ENCODE measurements around the gene TBC1D20. TPM values are rescaled to one million over a fixed set of nuclear protein-coding genes. Genes with fewer than 3 reads are reported as not detected.

TBC1D20 gene
- total RNA-seq, 1 experiment from 2014 or later = 32.3 TPM

- intact Hi-C loops (cut with micrococcal nuclease) = no loop called here
- BruUV-seq (replicated peaks) = no TSS peak
- ATAC-seq (no peak), DNase-seq (ENCODE audit: low read depth, low spot score) (no peak)
- Histone ChIP-seq H4K20me1 (ENCODE audit: insufficient read depth) (no peaks in the 10 kb centered on the region), H3K4me2 (ENCODE audit: low read length) (no peak overlapping the region), H3K79me2 (ENCODE audit: insufficient read depth, low read length) (peaks cover 6% of the 10 kb centered on the region; the same call in 1 of the 2 replicates), H2AFZ (ENCODE audit: low read depth, low read length, poor library complexity, severe bottlenecking) (no peak overlapping the region), H3K36me3 (ENCODE audit: control insufficient read depth in 1 of 2, insufficient read depth in 2 of 2, low read length in 2 of 2) (peaks cover 68 to 75% of the 10 kb centered on the region in 2 experiments), H3K9me2 (ENCODE audit: insufficient read depth) (no peaks in the 10 kb centered on the region), H3K9ac (ENCODE audit: low read length) (no peak overlapping the region), H3K27me3 (ENCODE audit: insufficient read depth, low read length) (no peaks in the 10 kb centered on the region), H3K9me3 (ENCODE audit: control insufficient read depth in 1 of 2, insufficient read depth in 1 of 2, low read depth in 1 of 2, low read length in 2 of 2) (no peaks in the 10 kb centered on the region), H3K27ac (ENCODE audit: low read depth, low read length) (no peak overlapping the region), H3K4me1 (ENCODE audit: control insufficient read depth in 1 of 2, insufficient read depth in 2 of 2, low read length in 2 of 2) (no peaks in the 10 kb centered on the region), H3K4me3 (replicated peaks in 1 of 2; ENCODE audit: low read depth in 1 of 2, low read length in 2 of 2) (no peak overlapping the region)
- ChIA-PET POLR2A (no interaction called here), CTCF (no interaction called here), RAD21 (ENCODE audit: low non-redundant PET in 1 of 2, low total read pairs in 2 of 2, uncharacterized antibody in 2 of 2, unreplicated experiment in 2 of 2) (no interaction called here)
- TF ChIP-seq RAD21 (IDR thresholded peaks at IDR 0.05; ENCODE audit: low read depth) (no peak), SRF (IDR thresholded peaks at IDR 0.05; ENCODE audit: low read depth) (no peak), MAX (IDR thresholded peaks at IDR 0.05) (no peak), SIN3A (IDR thresholded peaks at IDR 0.05; ENCODE audit: low read depth) (no peak), POLR2A (IDR thresholded peaks at IDR 0.05; ENCODE audit: borderline replicate concordance, extremely low read depth, insufficient read depth, insufficient read length) (no peak)
Observed at GRCh38 chr20:487655-488054, 25.3 kb upstream of the TBC1D20 start.

- ATAC-seq = no peak
- TF ChIP-seq REST (IDR thresholded peaks at IDR 0.05; ENCODE audit: low read depth) = no peak
- TF ChIP-seq MAX (IDR thresholded peaks at IDR 0.05) = no peak
- no peak for TF ChIP-seq CEBPB (IDR thresholded peaks at IDR 0.05; ENCODE audit: low read depth)
- no peak for TF ChIP-seq POLR2A (IDR thresholded peaks at IDR 0.05; ENCODE audit: borderline replicate concordance, extremely low read depth, insufficient read depth, insufficient read length)
- TF ChIP-seq ELF1 (IDR thresholded peaks at IDR 0.05; ENCODE audit: borderline replicate concordance, low read depth) = no peak
- H4K20me1 ChIP-seq (ENCODE audit: insufficient read depth) = no peaks in the 10 kb centered on the region
- H3K9me2 ChIP-seq (ENCODE audit: insufficient read depth) = no peaks in the 10 kb centered on the region
- H3K4me1 ChIP-seq (ENCODE audit: control insufficient read depth in 1 of 2, insufficient read depth in 2 of 2, low read length in 2 of 2) = no peaks in the 10 kb centered on the region
- H3K4me3 ChIP-seq (replicated peaks in 1 of 2; ENCODE audit: low read depth in 1 of 2, low read length in 2 of 2) = no peak overlapping the region
- peaks cover 67% of the 10 kb centered on the region in 2 experiments for H3K36me3 ChIP-seq (ENCODE audit: control insufficient read depth in 1 of 2, insufficient read depth in 2 of 2, low read length in 2 of 2)
- no peak overlapping the region for H3K4me2 ChIP-seq (ENCODE audit: low read length)
- no peaks in the 10 kb centered on the region; the same call in 1 of the 2 replicates for H3K79me2 ChIP-seq (ENCODE audit: insufficient read depth, low read length)
- no peak overlapping the region for H3K9ac ChIP-seq (ENCODE audit: low read length)
- intact Hi-C loops (cut with micrococcal nuclease) = no loop called here
- H3K27ac ChIP-seq (ENCODE audit: low read depth, low read length) = no peak overlapping the region
- no peak overlapping the region for H2AFZ ChIP-seq (ENCODE audit: low read depth, low read length, poor library complexity, severe bottlenecking)
- no peaks in the 10 kb centered on the region for H3K9me3 ChIP-seq (ENCODE audit: control insufficient read depth in 1 of 2, insufficient read depth in 1 of 2, low read depth in 1 of 2, low read length in 2 of 2)
- ChIA-PET RAD21 (ENCODE audit: low non-redundant PET in 1 of 2, low total read pairs in 2 of 2, uncharacterized antibody in 2 of 2, unreplicated experiment in 2 of 2) (no interaction called here), CTCF (interaction anchor here (1.4 kb wide), 1 partner anchor 255 kb away, joined by 4 read pairs; no protein-coding TSS in a partner anchor), POLR2A (no interaction called here)
- DNase-seq (ENCODE audit: low read depth, low spot score) = no peak
- BruUV-seq (replicated peaks) = no TSS peak
- no peaks in the 10 kb centered on the region for H3K27me3 ChIP-seq (ENCODE audit: insufficient read depth, low read length)
Observed at GRCh38 chr20:483815-484644, 21.7 kb upstream of the TBC1D20 start.
